SK-N-SH (cell line): ENCODE data around the gene DIAPH1. TPM values are rescaled to one million over a fixed set of nuclear protein-coding genes. Genes with fewer than 3 reads are reported as not detected.

Experiments used
- CTCF ChIA-PET: fragments of 300-600, 350-600 bp; formaldehyde crosslinking; extraction: SDS; loops from one replicate; lab custom pipeline; 2021; lab: Yijun Ruan, JAX
- POLR2A ChIA-PET: fragments of 350-600 bp; sonication (Branson Sonifier 250); formaldehyde crosslinking; extraction: SDS; loops from one replicate; lab custom pipeline; 2020; ENCODE audit warnings: antibody characterized with exemption, inconsistent platforms; lab: Yijun Ruan, JAX
- DNase-seq: peaks from one replicate; pipeline ENCODE4 v3.0.0; 2012
- H2AFZ ChIP-seq: fragments of 200-600 bp; sonication (generic); 2 replicates; pipeline ENCODE4 v1.8.1; 2016; ENCODE audit warnings: antibody characterized with exemption, mild to moderate bottlenecking, low read depth
- H3F3A ChIP-seq: fragments of 200-600 bp; sonication (generic); replicated peaks from 2 replicates; pipeline ENCODE3; 2016; ENCODE audit warnings: antibody characterized with exemption, mild to moderate bottlenecking; ENCODE audit not compliant: insufficient read depth
- H3K27ac ChIP-seq, 2 experiments: fragments of 200-500 bp in 1 of 2; fragments of 200-600 bp in 1 of 2; sonication (Bioruptor generic) in 1 of 2; sonication (generic), shearing (Covaris generic) in 1 of 2; 2 replicates each; pipeline versions ENCODE4 v1.5.1 to v1.6.1; 2014 to 2016; ENCODE audit warnings: low read depth in 2 of 2, inconsistent platforms in 1 of 2, low read length in 1 of 2, mild to moderate bottlenecking in 1 of 2, mixed read lengths in 1 of 2
- H3K27me3 ChIP-seq: fragments of 200-600 bp; sonication (generic), shearing (Covaris generic); 2 replicates; pipeline ENCODE4 v1.6.1; 2016; ENCODE audit warnings: mixed run types; ENCODE audit not compliant: insufficient read depth
- H3K36me3 ChIP-seq, 2 experiments: fragments of 200-500 bp in 1 of 2; fragments of 200-600 bp in 1 of 2; sonication (Bioruptor generic) in 1 of 2; sonication (generic) in 1 of 2; replicated peaks in 1 of 2; 2 replicates each; pipeline versions ENCODE3 to v1.5.1; 2014 to 2016; ENCODE audit warnings: low read length in 1 of 2, mild to moderate bottlenecking in 1 of 2; ENCODE audit not compliant: insufficient read depth in 2 of 2, control insufficient read depth in 1 of 2
- H3K4me1 ChIP-seq, 2 experiments: fragments of 200-500 bp in 1 of 2; fragments of 200-600 bp in 1 of 2; sonication (Bioruptor generic) in 1 of 2; sonication (generic), shearing (Covaris generic) in 1 of 2; 2 replicates each; pipeline versions ENCODE4 v1.5.1 to v1.6.1; 2014 to 2016; ENCODE audit warnings: low read depth in 1 of 2, low read length in 1 of 2, mixed run types in 1 of 2; ENCODE audit not compliant: insufficient read depth in 2 of 2, control insufficient read depth in 1 of 2
- H3K4me2 ChIP-seq: fragments of 200-600 bp; sonication (generic), shearing (Covaris generic); 2 replicates; pipeline ENCODE4 v1.6.1; 2017; ENCODE audit warnings: mixed run types
- H3K4me3 ChIP-seq, 2 experiments: fragments of 200-500 bp in 1 of 2; fragments of 200-600 bp in 1 of 2; sonication (Bioruptor generic) in 1 of 2; sonication (generic), shearing (Covaris generic) in 1 of 2; 2 replicates each; pipeline versions ENCODE4 v1.5.1 to v1.8.1; 2014 to 2016; ENCODE audit warnings: low read depth in 2 of 2, inconsistent platforms in 1 of 2, low read length in 1 of 2, mild to moderate bottlenecking in 1 of 2, mixed read lengths in 1 of 2, moderate library complexity in 1 of 2
- H3K79me2 ChIP-seq: fragments of 200-600 bp; sonication (generic); 2 replicates; pipeline ENCODE4 v1.8.1; 2017; ENCODE audit warnings: mild to moderate bottlenecking; ENCODE audit not compliant: insufficient read depth
- H3K9ac ChIP-seq: fragments of 200-600 bp; sonication (generic); 2 replicates; pipeline ENCODE4 v1.6.1; 2017; ENCODE audit warnings: mixed run types
- H3K9me2 ChIP-seq: fragments of 200-600 bp; sonication (generic); 2 replicates; pipeline ENCODE4 v1.6.1; 2017; ENCODE audit warnings: mixed run types
- H3K9me3 ChIP-seq: fragments of 200-600 bp; sonication (generic); 2 replicates; pipeline ENCODE4 v1.6.1; 2017; ENCODE audit warnings: mixed run types, mild to moderate bottlenecking, moderate library complexity
- H4K20me1 ChIP-seq: fragments of 200-600 bp; sonication (generic); 2 replicates; pipeline ENCODE4 v1.6.1; 2017; ENCODE audit warnings: mild to moderate bottlenecking, mixed run types; ENCODE audit not compliant: insufficient read depth
- FOSL2 ChIP-seq: IDR thresholded peaks from 2 replicates; pipeline ENCODE4 v1.4.0; 2012; ENCODE audit warnings: low read depth, mild to moderate bottlenecking, moderate library complexity, borderline replicate concordance
- FOXJ3 ChIP-seq: sonication (generic); formaldehyde crosslinking; IDR thresholded peaks from 2 replicates; pipeline ENCODE4 v1.5.1; 2020; ENCODE audit warnings: mild to moderate bottlenecking, missing genetic modification reagents
- FOXM1 ChIP-seq: IDR thresholded peaks from 2 replicates; pipeline ENCODE4 v1.4.0; 2012; ENCODE audit warnings: low read depth, mild to moderate bottlenecking
- GATA2 ChIP-seq: sonication (generic); formaldehyde crosslinking; IDR thresholded peaks from 2 replicates; pipeline ENCODE4 v1.5.0; 2020; ENCODE audit warnings: mild to moderate bottlenecking, missing genetic modification reagents
- MEF2A ChIP-seq: IDR thresholded peaks from 2 replicates; pipeline ENCODE4 v1.4.0; 2012; ENCODE audit warnings: low read depth, borderline replicate concordance
- NFIC ChIP-seq: IDR thresholded peaks from 2 replicates; pipeline ENCODE4 v1.4.0; 2012; ENCODE audit warnings: borderline replicate concordance
- POLR2AphosphoS5 ChIP-seq: IDR thresholded peaks from 2 replicates; pipeline ENCODE4 v1.6.1; 2012; ENCODE audit warnings: low read depth, low read length
- SMC3 ChIP-seq: IDR thresholded peaks from 2 replicates; pipeline ENCODE4 v1.6.1; 2012; ENCODE audit warnings: low read depth, low read length, improper control_type of control experiment
- TAF1 ChIP-seq: IDR thresholded peaks from 2 replicates; pipeline ENCODE4 v1.6.1; 2012; ENCODE audit warnings: low read depth, mild to moderate bottlenecking, low read length, moderate library complexity, borderline replicate concordance
- TCF12 ChIP-seq: IDR thresholded peaks from 2 replicates; pipeline ENCODE4 v1.4.0; 2012
- WGBS: methylation state at CpG from one replicate; pipeline ENCODE4 v1.1.6; 2017; ENCODE audit warnings: low lambda C conversion rate; 5-methylcytosine and 5-hydroxymethylcytosine counted together
- polyA plus RNA-seq, 3 experiments: library from polyadenylated mRNA; depleted of rRNA; stranded (reverse); fragments of >200 nt; gene quantifications; 2 replicates each; pipeline ENCODE4 v1.2.3, GENCODE V29; 2012
- TF ChIP-seq, protein P1 (sequence below): IDR thresholded peaks from 2 replicates; pipeline ENCODE4 v1.4.0; 2012; ENCODE audit warnings: low read depth, borderline replicate concordance
- TF ChIP-seq, protein P2 (sequence below): fragments of 200-600 bp; sonication (generic); IDR thresholded peaks from 2 replicates; pipeline ENCODE4 v1.6.1; 2017; ENCODE audit warnings: antibody characterized with exemption, mild to moderate bottlenecking, moderate library complexity
- TF ChIP-seq, protein P3 (sequence below): IDR thresholded peaks from 2 replicates; pipeline ENCODE4 v1.4.0; 2012; ENCODE audit warnings: low read depth

The DIAPH1 gene
- polyA plus RNA-seq, 1 of the 3 experiments (the other 2 are of a cell fraction), result 30.4 TPM

DNA sequence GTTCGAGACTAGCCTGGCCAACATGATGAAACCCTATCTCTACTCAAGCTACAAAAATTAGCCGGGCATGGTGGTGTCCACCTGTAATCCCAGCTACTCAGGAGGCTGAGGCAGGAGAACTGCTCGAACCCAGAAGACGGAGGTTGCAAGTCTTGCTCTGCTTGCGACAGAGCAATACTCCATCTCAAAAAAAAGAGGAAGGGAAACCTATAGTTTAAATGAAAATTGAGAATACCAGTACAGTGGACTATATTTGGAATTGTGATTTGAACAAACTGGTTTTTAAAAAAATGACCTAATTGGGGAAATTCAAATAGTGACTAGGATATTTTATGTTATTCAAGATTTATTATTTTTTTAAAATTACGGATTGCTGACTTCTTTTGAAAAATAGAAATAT, 33.2 kb downstream of the DIAPH1 start:
- 93% methylated on average over 6 of the region's 6 CpGs for WGBS
- H3K4me1 ChIP-seq, result no peaks in the 10 kb centered on the region
- no peak overlapping the region for H3K9ac ChIP-seq
- H3K4me3 ChIP-seq, result no peak overlapping the region
- H3K4me2 ChIP-seq, result no peak overlapping the region
- H3K27ac ChIP-seq, result no peak overlapping the region
- peaks cover 36 to 47% of the 10 kb centered on the region in 2 experiments for H3K36me3 ChIP-seq
- ChIA-PET POLR2A (no interaction called here), CTCF (interaction anchor here (1.2 to 4.2 kb wide), 3 partner anchors 21 to 34 kb away, joined by 3 to 22 read pairs (median 9); partner anchors contain the start of gene DIAPH1)
- H2AFZ ChIP-seq, result no peak overlapping the region
- peaks cover 26% of the 10 kb centered on the region for H3K79me2 ChIP-seq
- TF ChIP-seq, protein P1, sequence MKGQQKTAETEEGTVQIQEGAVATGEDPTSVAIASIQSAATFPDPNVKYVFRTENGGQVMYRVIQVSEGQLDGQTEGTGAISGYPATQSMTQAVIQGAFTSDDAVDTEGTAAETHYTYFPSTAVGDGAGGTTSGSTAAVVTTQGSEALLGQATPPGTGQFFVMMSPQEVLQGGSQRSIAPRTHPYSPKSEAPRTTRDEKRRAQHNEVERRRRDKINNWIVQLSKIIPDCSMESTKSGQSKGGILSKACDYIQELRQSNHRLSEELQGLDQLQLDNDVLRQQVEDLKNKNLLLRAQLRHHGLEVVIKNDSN, result no peak
- TF ChIP-seq FOXJ3 (CRISPR knock-in tag) (no peak), TCF12 (no peak), MEF2A (no peak), SMC3 (no peak), NFIC (no peak), POLR2AphosphoS5 (no peak), FOXM1 (no peak), GATA2 (no peak)
- TF ChIP-seq, protein P2, sequence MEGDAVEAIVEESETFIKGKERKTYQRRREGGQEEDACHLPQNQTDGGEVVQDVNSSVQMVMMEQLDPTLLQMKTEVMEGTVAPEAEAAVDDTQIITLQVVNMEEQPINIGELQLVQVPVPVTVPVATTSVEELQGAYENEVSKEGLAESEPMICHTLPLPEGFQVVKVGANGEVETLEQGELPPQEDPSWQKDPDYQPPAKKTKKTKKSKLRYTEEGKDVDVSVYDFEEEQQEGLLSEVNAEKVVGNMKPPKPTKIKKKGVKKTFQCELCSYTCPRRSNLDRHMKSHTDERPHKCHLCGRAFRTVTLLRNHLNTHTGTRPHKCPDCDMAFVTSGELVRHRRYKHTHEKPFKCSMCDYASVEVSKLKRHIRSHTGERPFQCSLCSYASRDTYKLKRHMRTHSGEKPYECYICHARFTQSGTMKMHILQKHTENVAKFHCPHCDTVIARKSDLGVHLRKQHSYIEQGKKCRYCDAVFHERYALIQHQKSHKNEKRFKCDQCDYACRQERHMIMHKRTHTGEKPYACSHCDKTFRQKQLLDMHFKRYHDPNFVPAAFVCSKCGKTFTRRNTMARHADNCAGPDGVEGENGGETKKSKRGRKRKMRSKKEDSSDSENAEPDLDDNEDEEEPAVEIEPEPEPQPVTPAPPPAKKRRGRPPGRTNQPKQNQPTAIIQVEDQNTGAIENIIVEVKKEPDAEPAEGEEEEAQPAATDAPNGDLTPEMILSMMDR, result no peak
- TF ChIP-seq, protein P3, sequence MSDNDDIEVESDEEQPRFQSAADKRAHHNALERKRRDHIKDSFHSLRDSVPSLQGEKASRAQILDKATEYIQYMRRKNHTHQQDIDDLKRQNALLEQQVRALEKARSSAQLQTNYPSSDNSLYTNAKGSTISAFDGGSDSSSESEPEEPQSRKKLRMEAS, result no peak
- H3F3A ChIP-seq, result no peaks in the 10 kb centered on the region
- no peaks in the 10 kb centered on the region for H3K9me2 ChIP-seq
- DNase-seq, result no peak
- no peaks in the 10 kb centered on the region for H4K20me1 ChIP-seq
- H3K9me3 ChIP-seq, result no peaks in the 10 kb centered on the region
- H3K27me3 ChIP-seq, result no peaks in the 10 kb centered on the region

DNA sequence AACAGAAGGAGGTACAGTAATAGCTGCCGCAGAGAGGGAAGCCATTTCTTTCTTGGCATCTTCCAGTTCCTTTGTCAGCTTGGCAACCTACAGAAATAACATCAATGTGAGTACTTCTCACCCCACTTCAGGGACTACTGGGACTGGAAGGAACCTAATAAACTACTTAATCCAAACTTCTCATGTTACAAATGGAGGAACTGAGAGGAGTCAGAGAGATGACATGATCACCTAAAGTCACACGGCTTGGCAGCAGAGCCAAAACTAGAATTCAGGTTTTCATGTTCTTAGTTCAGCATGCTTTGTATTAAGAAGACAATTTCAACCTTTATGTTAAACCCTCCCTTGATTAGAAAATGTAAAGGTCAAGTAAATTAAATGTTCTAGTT, 44.7 kb downstream of the DIAPH1 start:
- WGBS, result 96% methylated on average over 2 of the region's 2 CpGs
- Histone ChIP-seq H3K27me3 (no peaks in the 10 kb centered on the region), H3K9me3 (no peaks in the 10 kb centered on the region), H2AFZ (no peak overlapping the region), H3K4me1 (no peaks in the 10 kb centered on the region), H3F3A (no peaks in the 10 kb centered on the region)
- TF ChIP-seq SMC3 (no peak), TAF1 (no peak), FOSL2 (no peak), POLR2AphosphoS5 (no peak)
- TF ChIP-seq, all 33 proteins: peak for 0
- Histone ChIP-seq H3K79me2 (no peaks in the 10 kb centered on the region), H4K20me1 (no peaks in the 10 kb centered on the region), H3K9ac (no peak overlapping the region), H3K9me2 (no peaks in the 10 kb centered on the region), H3K27ac (no peak overlapping the region), H3K36me3 (peaks cover 53 to 77% of the 10 kb centered on the region in 2 experiments), H3K4me2 (no peak overlapping the region), H3K4me3 (no peak overlapping the region)
- ChIA-PET CTCF (interaction anchor here (2.5 to 4.2 kb wide), 2 partner anchors 10 to 18 kb away, joined by 14 to 17 read pairs; no protein-coding TSS in a partner anchor), POLR2A (no interaction called here)
- DNase-seq, result no peak
